Measurements from ENCODE around the gene COL28A1. TPM values are rescaled to one million over a fixed set of nuclear protein-coding genes. Genes with fewer than 3 reads are reported as not detected.

COL28A1 gene
- total and polyA plus RNA-seq, 2 of the 13 experiments (the other 11 are each of a cell fraction or from before 2014, with no cell fraction given) = 0.07 to 0.15 TPM

- FAIRE-seq (no peak), ATAC-seq (no peak)
These were observed 1.7 kb downstream of the COL28A1 start for GRCh38 chr7:7533831-7534430.

More at GRCh38 chr7:7533831-7534430, 1.7 kb downstream of the COL28A1 start:
- 28% methylated on average over 3 of the region's 3 CpGs for WGBS (ENCODE audit: low lambda C conversion rate)
- H3K4me3 ChIP-seq (replicated peaks in 1 of 3; ENCODE audit: insufficient read depth in 1 of 3, low read depth in 2 of 3, low read length in 3 of 3) = no peak overlapping the region
- no peaks in the 10 kb centered on the region for H3K9me3 ChIP-seq (ENCODE audit: low read length)
- H3K27ac ChIP-seq (ENCODE audit: extremely low read length, insufficient read depth, low read length) = no peak overlapping the region
- H3K27me3 ChIP-seq (ENCODE audit: control insufficient read depth in 1 of 2, insufficient read depth in 2 of 2, low read length in 2 of 2) = no peaks in the 10 kb centered on the region; a peak in 1 of 5 replicates
- no peak for TF ChIP-seq ZNF329 (CRISPR knock-in tag; IDR thresholded peaks at IDR 0.05; ENCODE audit: low read depth)
- no peak for TF ChIP-seq ATM (IDR thresholded peaks at IDR 0.05; ENCODE audit: borderline replicate concordance)
- TF ChIP-seq NFAT5 (CRISPR knock-in tag; IDR thresholded peaks at IDR 0.05) = no peak
- no peak for TF ChIP-seq HNRNPUL1 (IDR thresholded peaks at IDR 0.05; ENCODE audit: low read depth, low read length)
- no peak for TF ChIP-seq POGZ (CRISPR knock-in tag; IDR thresholded peaks at IDR 0.05)
- TF ChIP-seq HNF1B (CRISPR knock-in tag; IDR thresholded peaks at IDR 0.05) = no peak
- TF ChIP-seq MXI1 (IDR thresholded peaks at IDR 0.05; ENCODE audit: borderline replicate concordance, low read depth, low read length) = no peak
- no peak for TF ChIP-seq ARID2 (CRISPR knock-in tag; IDR thresholded peaks at IDR 0.05; ENCODE audit: borderline replicate concordance)
- H3K4me2 ChIP-seq (ENCODE audit: low read depth, low read length) = no peak overlapping the region
- CTCF ChIA-PET (ENCODE audit: low intra/inter-chr PET ratio, low total read pairs) = no interaction called here
- in situ Hi-C loops (cut with HindIII; ENCODE audit: extremely low pct_ligation_motif_present, low pct_unique_long_range_greater_than_20kb) = no loop called here
- H4K20me1 ChIP-seq (ENCODE audit: insufficient read depth, low read length) = no peaks in the 10 kb centered on the region
- H3K36me3 ChIP-seq (replicated peaks in 1 of 2; ENCODE audit: control insufficient read depth in 1 of 2, insufficient read depth in 2 of 2, low read length in 2 of 2) = no peaks in the 10 kb centered on the region
- H3K4me1 ChIP-seq (ENCODE audit: insufficient read depth, low read length) = 0 out of 2 replicates have a peak, but pooled peaks cover 8% of the 10 kb centered on the region
- H3K79me2 ChIP-seq (ENCODE audit: insufficient read depth, low read length) = no peaks in the 10 kb centered on the region
- intact Hi-C loops (cut with micrococcal nuclease; ENCODE audit: unreplicated experiment) = loop anchor here (10.0 kb wide), 1 partner anchor 429 kb away; no protein-coding TSS in a partner anchor
- DNase-seq (ENCODE audit: low spot score) = no peak
- POLR2A ChIA-PET = no interaction called here
- no peak overlapping the region for H3K9ac ChIP-seq (ENCODE audit: insufficient read depth, low read depth, low read length)
- H2AFZ ChIP-seq (ENCODE audit: low read length) = no peak overlapping the region
- no TSS peak for BruUV-seq (replicated peaks)

Data from HepG2 (cell line).